ENCODE data around the gene CFAP107.

- TF ChIP-seq POLR2A (IDR thresholded peaks at IDR 0.05; ENCODE audit: low read depth, low read length), result no peak
- TF ChIP-seq POLR2AphosphoS5 (IDR thresholded peaks at IDR 0.05; ENCODE audit: low read depth, low read length), result no peak
- no peak for TF ChIP-seq TAF1 (IDR thresholded peaks at IDR 0.05; ENCODE audit: low read depth, low read length)
Measured at GRCh38 chr1:12774801-12775345, 28.9 kb downstream of the CFAP107 start.

Measured in GM12891 (cell line).